ENCODE results near the gene PEPD. TPM values are rescaled to one million over a fixed set of nuclear protein-coding genes. Genes with fewer than 3 reads are reported as not detected.
A peak's percentile ranks its signal among the peaks of the same experiment; 100 is the strongest.

The PEPD gene
- total RNA-seq, 4 donors from 2014 or later, result 92.6 to 323 (median 218) TPM

- Histone ChIP-seq H3K4me1 (peaks cover 31 to 52% (median 45%) of the 10 kb centered on the region in 4 donors), H3K36me3 (no peaks in the 10 kb centered on the region), H3K9me3 (no peaks in the 10 kb centered on the region), H3K27ac (peak overlapping the region in 1 of 4 donors; percentile 76), H3K27me3 (no peaks in the 10 kb centered on the region), H3K4me3 (no peak overlapping the region)
- DNase-seq, result no peak
- 83% methylated on average over 13 of the region's 13 CpGs; no CpG with 5 or more reads in 1 of the 2 donors for WGBS, 2 donors (ENCODE audit: low coverage in 1 of 2)
- TF ChIP-seq CTCF (IDR thresholded peaks at IDR 0.05), result no peak
- TF ChIP-seq POLR2AphosphoS5 (IDR thresholded peaks at IDR 0.05), result no peak
- no peak for TF ChIP-seq POLR2A (IDR thresholded peaks at IDR 0.05)
- no peak for TF ChIP-seq EP300 (IDR thresholded peaks at IDR 0.05; ENCODE audit: low read depth)
- in situ Hi-C loops (cut with MboI; ENCODE audit: low pct_ligation_motif_present in 1 of 4, low pct_unique_long_range_greater_than_20kb in 1 of 4, low sequenced_read_pairs in 3 of 4), result no loop called here
- intact Hi-C loops (cut with DNase I; ENCODE audit: low total_unique reads), result no loop called here
Observed at GRCh38 chr19:33388231-33388724, 133.3 kb downstream of the PEPD start.

GRCh38 chr19:33387351-33388230, 134.0 kb downstream of the PEPD start:
- in situ Hi-C loops (cut with MboI; ENCODE audit: low pct_ligation_motif_present in 1 of 4, low pct_unique_long_range_greater_than_20kb in 1 of 4, low sequenced_read_pairs in 3 of 4), result no loop called here
- WGBS, 2 donors (ENCODE audit: low coverage in 1 of 2), result 95 to 97% methylated on average over 19 to 35 of the region's 39 CpGs
- Histone ChIP-seq H3K9me3 (no peaks in the 10 kb centered on the region), H3K4me3 (no peak overlapping the region), H3K27me3 (no peaks in the 10 kb centered on the region), H3K4me1 (peaks cover 30 to 45% (median 38%) of the 10 kb centered on the region in 4 donors), H3K27ac (no peak overlapping the region), H3K36me3 (no peaks in the 10 kb centered on the region)
- intact Hi-C loops (cut with DNase I; ENCODE audit: low total_unique reads), result no loop called here
- TF ChIP-seq CTCF (IDR thresholded peaks at IDR 0.05), result no peak
- no peak for TF ChIP-seq POLR2A (IDR thresholded peaks at IDR 0.05)
- no peak for TF ChIP-seq POLR2AphosphoS5 (IDR thresholded peaks at IDR 0.05)
- TF ChIP-seq EP300 (IDR thresholded peaks at IDR 0.05; ENCODE audit: low read depth), result no peak
- DNase-seq, result no peak

GRCh38 chr19:33386361-33386858, 135.2 kb downstream of the PEPD start:
- H3K36me3 ChIP-seq, result no peaks in the 10 kb centered on the region
- in situ Hi-C loops (cut with MboI; ENCODE audit: low pct_ligation_motif_present in 1 of 4, low pct_unique_long_range_greater_than_20kb in 1 of 4, low sequenced_read_pairs in 3 of 4), result no loop called here
- peaks cover 23 to 33% (median 28%) of the 10 kb centered on the region in 4 donors for H3K4me1 ChIP-seq
- WGBS, 2 donors (ENCODE audit: low coverage in 1 of 2), result 80 to 90% methylated on average over 3 to 15 of the region's 15 CpGs
- H3K27ac ChIP-seq, result no peak overlapping the region
- no peaks in the 10 kb centered on the region for H3K27me3 ChIP-seq
- no peak for TF ChIP-seq EP300 (IDR thresholded peaks at IDR 0.05; ENCODE audit: low read depth)
- no peak for TF ChIP-seq POLR2AphosphoS5 (IDR thresholded peaks at IDR 0.05)
- no peak for TF ChIP-seq CTCF (IDR thresholded peaks at IDR 0.05)
- TF ChIP-seq POLR2A (IDR thresholded peaks at IDR 0.05), result no peak
- no peaks in the 10 kb centered on the region for H3K9me3 ChIP-seq
- DNase-seq, result no peak
- no peak overlapping the region for H3K4me3 ChIP-seq
- intact Hi-C loops (cut with DNase I; ENCODE audit: low total_unique reads), result no loop called here

- Histone ChIP-seq H3K27ac (no peak overlapping the region), H3K9me3 (no peaks in the 10 kb centered on the region)
- in situ Hi-C loops (cut with MboI; ENCODE audit: low pct_ligation_motif_present in 1 of 4, low pct_unique_long_range_greater_than_20kb in 1 of 4, low sequenced_read_pairs in 3 of 4), result no loop called here
Observed at GRCh38 chr19:33385956-33386355, 135.6 kb downstream of the PEPD start.

More at GRCh38 chr19:33385956-33386355, 135.6 kb downstream of the PEPD start:
- DNase-seq, result no peak
- WGBS, 2 donors (ENCODE audit: low coverage in 1 of 2), result 93 to 100% methylated on average over 1 to 6 of the region's 6 CpGs
- Histone ChIP-seq H3K4me3 (no peak overlapping the region), H3K36me3 (no peaks in the 10 kb centered on the region), H3K27me3 (no peaks in the 10 kb centered on the region), H3K4me1 (peaks cover 18 to 29% (median 25%) of the 10 kb centered on the region in 4 donors)
- intact Hi-C loops (cut with DNase I; ENCODE audit: low total_unique reads), result no loop called here
- TF ChIP-seq POLR2AphosphoS5 (IDR thresholded peaks at IDR 0.05), result no peak
- no peak for TF ChIP-seq CTCF (IDR thresholded peaks at IDR 0.05)
- no peak for TF ChIP-seq POLR2A (IDR thresholded peaks at IDR 0.05)
- TF ChIP-seq EP300 (IDR thresholded peaks at IDR 0.05; ENCODE audit: low read depth), result no peak

Data from transverse colon (tissue), 4 donors.